ENCODE results near the gene RTN4R.
"Not testable (repeated sequence)": the region's sequence is repeated elsewhere in the genome, so short reads cannot be mapped to it uniquely, and the experiment has no call there.

Gene RTN4R

DNA sequence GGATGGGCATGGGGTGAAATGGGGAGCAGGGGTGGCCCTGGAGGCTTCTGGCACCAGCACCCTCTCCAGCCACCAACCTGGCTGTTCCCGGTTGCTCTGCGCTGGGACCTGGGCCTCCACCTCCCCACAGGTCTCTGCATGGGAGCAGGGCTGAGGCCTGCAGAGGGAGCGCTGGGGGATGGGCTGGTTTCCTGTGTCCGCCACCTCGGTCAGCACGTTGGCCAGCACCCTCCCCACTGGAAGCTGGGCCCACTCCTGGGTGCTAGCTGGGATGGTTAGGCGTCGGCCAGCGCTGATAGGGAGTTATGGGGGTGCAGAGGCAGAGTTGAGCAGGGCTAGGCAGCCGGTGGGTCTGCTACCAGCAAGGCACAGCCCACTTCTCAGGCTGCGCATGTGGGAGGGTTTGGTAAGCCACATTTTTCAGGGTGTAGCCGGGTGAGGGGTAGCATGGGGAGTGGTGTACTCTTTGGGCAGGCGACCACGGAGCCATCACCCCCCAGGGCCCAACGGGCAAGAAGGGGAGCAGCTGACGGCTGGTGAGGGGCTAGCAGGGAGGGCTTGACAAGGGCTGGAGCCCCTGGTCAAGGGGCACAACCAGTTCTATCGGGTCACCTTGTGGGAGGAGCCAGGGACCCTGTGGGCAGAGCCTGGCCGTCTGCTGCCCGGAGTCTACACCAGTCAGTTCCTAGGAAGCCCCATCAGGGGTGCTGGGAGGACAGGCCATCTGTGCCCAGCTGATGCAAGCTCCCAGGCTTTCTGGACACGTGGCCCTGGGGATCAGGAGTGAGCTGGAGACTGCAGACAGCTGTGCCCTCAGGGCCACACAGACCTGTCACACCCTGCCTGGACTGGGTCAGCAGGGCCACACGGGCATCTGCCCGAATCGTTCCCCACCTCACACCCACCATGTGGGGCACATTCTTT lies 2.3 kb upstream of the RTN4R start:
- not testable (repeated sequence) for DNase-seq

DNA sequence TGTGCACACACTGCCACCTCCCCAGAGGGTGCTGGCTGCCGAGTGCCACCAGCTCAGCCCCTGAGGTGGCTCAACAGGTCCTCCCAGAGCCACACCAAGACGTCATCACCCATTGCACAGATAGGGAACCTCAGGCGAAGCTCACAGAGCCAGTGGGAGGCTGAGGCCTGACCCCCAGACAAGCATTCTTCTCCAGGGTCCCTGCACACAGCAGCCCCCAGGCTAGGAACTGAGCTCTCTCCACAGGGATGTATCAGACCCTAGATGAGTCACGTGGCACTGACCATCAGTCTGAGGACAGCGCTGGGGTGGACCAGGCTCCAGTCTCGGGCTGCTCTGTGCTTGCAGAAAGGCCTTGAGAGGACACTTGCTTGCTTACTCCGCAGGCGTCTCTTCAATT lies 1.6 kb upstream of the RTN4R start:
- DNase-seq: not testable (repeated sequence)

DNA sequence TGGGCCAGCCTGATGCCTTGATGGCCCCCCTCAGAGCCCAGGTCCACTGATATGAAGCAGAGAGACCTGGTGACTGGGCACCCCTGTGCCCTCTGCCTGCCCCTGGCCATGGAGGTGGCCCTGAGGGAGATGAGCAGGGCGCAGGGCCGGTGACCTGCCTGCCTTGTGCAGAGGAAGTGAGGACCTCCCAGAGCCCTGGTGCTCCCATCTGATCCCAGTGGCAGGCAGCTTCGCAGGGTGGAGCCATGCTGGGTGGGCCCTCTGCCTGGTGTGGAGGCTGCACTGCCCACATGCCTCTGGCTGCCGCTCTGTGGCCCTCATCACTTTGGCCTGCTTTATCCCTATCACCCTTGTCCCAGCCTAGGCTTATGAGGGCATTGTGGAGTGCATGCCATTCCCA lies 1.1 kb upstream of the RTN4R start:
- DNase-seq: not testable (repeated sequence)

DNA sequence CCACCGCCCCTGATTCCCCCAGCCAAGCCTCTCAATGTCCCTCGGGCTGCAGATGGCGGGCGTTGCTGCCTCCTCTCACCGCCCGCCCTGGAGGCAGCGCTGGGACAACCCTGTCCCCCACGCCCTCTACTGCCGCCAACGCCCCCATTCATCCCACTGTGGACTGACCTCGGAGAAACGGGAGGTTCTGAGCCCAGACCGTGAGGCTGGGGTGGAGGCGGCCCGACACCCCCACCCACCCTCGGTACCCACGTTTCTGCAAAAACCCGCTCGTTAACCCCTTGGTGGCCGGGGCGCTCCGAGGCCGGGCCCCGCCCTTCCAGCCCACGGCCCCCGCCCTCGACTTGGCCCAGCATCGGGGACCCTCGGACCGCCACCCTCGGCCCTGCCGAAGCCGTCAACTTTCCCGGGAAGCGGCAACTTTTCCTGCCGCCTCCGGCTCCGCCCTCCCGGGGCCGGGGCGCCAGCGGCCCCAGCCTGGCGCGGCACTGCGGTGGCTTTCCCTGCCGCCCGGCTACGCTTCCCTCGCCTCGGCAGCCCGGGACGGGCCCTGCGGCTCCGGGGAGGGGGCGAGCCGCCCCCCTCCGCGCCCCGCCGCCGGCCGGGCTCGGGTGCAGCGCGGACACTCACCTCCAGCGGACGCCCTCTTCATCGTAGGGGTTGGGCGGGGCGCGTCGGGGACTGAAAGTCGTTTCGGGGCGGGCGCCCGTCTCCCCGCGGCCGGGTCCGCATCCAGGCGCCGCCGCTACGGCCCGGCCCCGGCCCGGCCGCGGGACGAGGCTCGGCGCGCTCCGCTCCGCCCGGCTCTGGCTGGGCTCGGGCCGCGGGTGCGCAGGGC lies 458 bp downstream of the RTN4R start:
- DNase-seq: no peak

DNA sequence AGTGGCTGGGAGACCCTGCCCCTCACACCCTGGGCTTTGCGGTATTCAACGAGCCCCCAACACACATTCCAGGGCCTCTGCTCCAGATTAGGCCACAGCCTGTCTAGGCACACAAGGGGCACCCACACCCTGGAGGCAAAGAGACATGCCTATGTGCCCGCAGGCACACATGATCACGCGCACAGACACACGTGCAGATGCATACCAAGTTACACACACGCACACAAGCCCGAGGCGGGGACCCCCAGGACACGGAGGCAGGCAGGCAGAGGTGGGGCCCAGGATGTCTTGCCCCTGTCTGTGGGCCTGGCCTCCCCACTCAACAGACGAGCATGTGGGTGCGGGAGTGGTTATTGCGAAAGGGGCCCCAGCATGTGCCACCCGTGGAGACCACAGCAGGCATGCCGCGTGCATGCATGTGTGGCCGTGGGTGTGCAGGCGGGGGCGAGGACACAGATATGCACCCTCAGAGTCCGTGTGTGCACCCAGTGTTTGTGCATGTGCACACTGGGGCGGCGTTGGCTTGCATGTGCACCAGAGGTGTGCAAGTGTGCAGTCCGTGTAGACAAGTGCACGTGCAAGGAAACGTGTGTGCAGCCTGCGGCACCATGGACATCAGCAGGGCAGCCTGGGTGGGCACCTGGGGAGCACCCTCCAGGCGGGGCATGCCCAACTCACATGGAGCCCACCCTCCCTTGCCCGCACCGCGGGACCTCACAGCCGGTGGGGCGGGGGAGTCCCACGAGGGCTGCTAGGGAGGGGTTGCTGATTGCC lies 1.3 kb downstream of the RTN4R start:
- DNase-seq: not testable (repeated sequence)

DNA sequence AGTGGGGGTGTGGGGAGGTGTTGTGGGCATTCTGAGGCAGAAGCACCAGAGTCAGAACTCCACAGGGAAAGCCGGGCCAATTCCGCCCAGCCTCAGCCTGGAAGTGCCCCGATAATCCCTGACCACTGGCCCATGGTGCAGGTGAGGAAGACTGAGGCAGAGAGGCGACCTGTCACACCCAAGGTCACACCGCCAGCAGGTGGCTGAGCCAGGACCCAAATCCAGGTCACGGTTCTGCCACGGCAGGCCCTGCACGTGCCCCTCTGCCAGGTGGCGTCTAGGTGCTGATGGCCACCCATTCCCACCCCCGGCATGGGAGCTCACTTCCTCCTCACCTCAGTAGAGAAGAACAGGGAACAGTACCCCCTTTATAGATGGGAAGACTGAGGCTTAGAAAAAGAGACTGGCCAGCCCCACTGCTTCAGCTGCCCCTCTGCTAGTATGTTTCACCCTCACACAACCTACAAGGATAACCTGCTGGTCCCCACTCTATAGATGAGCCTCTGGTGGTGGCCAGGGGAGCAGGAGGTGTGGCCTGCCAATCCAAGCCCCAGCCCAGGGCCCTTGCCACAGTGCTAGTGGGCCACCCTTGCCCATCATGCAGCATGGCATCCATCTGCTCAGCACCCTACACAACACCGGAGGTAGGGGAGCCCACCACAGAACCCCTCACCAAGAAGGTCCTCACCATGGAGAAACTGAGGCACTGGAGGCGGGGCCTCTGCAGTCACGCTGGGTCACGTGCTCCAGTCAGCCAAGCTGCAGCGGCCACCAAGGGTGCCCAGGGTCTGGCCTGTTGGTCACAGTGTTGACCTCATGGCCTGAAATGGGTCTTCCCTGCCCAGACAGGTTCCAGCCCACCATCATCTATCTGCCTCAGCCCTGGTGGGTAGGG lies 2.1 kb downstream of the RTN4R start:
- not testable (repeated sequence) for DNase-seq

DNA sequence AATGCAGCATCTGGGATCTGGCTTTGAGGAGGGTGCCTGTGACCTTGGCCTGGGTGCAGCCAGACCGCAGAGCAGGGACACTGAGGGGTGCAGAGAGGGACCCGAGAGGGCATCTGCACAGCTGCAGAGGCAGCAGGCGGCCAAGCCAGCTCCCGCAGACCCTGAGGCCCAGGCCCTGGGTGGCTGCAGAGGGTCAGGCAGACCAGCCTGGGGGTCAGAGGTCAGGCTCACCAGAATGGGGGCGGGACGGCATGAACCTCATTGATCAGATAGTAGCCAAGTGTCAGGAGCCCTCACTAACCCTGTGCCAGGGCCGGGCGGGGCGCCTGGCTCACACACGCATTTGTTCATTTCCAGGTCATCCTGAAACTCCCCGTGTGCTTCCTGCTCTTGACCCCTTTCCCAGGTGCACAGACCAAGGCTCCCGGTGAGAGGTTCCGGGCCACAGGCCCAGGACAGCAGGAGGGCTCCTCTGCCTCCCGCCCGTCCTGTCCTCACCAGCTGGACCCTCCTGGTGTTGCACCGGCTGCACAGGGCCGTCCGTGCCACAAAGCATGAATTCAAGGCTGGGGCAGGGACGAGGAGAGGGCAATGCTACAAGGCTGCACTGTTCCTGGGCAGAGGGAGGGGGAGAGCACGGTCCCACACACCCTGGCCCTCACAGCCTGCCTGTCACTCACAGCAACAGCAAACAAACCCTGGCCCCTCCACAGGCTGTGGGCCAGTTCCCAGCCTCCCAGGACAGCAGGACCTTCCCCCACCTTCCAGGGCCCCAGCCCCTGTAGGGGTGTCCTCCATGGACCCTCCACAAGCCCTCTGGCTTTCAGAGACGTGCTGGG lies 3.3 kb downstream of the RTN4R start:
- DNase-seq: no peak

DNA sequence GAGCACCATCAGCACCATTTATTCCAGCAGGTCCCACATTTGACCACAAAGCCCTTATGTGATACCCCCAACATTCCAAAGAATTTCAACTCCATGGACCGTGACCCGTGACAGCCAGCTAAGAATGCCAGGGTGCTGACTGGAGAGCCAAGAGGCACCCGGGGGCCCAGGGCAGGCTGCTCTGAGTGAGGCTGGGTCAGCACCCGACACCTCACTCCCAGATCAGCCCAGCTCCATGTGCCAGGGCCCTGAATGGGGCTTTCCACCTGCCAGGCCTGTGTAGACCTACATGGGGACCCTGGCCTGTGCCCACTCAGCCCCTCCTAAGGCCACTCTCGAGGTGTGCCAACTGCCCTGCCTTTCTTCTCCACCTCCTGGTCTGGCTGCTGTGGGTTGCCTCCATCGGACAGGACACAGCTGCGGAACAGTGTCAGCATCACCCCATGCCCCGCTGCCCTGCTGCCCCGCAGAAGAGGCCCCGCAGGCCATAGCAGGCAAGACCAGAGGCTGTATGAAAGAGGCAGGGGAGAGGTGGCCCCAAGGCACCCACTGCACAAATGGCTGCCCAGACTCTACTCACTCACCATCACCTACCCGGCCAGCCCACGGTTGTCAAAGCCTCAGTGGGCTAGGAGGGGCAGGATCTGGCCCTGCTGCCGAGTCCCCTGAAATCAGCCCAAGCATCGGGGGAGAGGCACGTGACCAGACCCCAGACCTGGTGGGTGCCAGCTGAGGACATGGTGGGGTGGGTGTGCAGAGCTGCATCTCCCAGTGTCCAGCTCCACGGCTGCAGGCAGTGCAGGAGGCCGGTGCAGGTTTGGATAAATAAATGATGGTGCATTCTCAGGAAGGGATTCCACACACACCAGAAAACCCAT lies 4.5 kb downstream of the RTN4R start:
- DNase-seq: not testable (repeated sequence)

DNA sequence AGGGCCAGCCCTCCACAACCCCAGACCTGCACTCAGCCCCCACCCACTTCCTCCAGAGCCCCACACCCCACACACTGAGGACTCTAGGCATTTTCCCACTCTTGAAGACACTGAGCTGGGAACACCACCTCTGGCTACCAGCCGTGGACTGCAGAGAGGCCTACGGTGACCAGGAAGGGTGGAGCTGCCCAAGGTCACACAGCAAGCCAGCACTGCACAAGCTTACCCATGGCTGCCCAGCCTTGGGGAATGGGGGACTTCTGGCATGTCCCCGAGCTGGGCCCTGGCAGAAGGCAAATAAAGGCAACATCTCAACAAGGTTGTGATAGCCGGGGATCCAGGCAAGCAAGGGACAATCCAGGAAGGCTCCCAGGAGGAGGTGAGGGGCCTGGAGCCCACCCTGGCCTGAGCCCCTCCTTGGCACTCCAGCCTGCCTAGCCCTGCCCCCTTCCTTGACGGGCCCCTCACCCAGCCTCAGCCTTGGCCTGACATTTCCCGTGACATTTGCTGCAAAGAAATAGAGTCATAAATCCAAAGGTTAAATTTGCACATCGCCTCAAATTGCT lies 5.5 kb downstream of the RTN4R start:
- DNase-seq: no peak

DNA sequence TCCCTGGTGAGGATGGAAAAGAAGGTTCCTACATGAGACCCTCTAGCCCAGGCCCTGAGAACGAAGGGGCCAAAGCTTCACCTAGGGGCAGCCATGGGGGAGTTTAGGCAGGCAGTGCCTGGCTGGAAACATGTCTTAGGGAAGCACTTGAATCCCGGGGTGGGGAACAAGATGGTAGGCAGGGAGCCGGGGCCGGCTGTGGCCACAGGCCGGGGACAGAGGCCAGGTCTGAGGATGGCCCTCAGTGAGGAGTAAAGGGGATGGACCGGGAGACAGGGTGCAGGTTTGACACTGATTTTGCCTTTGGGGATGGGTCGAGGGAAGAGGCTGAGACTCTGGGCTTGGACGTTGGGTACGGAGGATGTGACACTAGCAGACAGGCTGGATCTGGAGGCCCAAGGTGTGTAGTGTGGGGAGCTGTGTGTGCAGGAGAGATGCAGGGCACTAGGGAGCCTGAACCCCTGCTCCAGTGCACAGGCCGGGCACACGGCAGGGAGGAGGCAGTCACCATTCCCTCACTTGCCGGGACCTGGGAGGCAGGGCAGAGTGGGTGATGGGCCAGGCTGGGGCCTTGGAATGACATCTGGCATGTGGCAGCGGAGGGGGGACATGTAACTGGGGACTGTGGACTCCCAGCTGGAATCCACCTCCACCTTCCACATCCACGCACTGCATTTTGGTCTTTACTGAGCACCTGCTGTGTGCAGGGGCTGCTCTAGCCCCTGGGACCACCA lies 6.1 kb downstream of the RTN4R start:
- no peak for DNase-seq

DNA sequence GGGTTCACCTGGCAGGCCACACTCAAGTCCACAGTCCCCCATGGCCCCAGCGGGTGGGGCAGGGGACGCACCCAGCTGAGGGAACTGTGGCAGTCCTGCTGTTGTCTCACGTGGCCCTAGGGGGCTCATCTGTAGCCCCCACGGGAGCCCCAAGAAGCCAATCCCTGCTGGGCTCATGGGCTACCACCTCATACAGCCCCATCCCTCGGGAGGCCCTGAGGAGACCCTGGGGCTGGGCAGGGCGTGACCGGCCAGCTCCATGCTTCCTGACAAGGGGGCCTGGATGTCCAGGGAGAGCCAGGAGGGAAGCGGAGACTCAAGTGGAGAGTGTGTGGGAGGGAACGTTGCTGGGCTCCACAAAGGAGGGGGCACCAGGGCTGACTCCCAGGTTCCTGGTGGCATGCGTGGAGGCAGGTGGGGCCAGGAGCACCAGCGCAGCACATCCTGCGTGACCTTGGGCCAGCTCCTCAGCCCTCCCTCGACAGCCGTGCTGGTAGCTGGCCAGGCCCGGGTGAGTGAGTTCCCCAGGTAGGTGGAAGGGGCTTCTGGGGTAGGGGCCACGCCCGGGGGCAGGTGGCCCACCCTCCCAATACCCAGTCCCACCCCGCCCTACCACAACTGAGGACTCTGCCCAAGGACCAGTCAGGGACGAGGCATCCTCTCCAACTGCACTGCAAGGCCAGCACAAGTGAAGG lies 7.9 kb downstream of the RTN4R start:
- no peak for DNase-seq

DNA sequence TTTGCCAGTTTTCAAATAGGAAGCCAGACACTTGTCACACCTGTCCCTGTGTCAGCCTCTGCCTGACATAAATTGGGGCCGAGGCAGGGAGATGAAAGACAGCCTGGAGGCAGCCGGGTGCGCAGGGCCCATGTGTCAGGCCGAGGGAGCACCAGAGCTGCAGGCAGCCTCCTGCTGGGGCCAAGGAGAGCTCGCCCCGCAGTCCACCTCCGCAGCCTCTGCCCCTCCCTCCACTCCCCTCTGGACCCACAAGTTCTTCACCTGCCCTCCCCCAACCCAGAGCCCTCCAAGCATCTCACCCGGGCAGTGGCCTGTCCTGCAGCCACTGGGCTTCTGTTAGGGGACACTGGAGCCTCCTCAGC lies 8.8 kb downstream of the RTN4R start:
- DNase-seq: no peak

DNA sequence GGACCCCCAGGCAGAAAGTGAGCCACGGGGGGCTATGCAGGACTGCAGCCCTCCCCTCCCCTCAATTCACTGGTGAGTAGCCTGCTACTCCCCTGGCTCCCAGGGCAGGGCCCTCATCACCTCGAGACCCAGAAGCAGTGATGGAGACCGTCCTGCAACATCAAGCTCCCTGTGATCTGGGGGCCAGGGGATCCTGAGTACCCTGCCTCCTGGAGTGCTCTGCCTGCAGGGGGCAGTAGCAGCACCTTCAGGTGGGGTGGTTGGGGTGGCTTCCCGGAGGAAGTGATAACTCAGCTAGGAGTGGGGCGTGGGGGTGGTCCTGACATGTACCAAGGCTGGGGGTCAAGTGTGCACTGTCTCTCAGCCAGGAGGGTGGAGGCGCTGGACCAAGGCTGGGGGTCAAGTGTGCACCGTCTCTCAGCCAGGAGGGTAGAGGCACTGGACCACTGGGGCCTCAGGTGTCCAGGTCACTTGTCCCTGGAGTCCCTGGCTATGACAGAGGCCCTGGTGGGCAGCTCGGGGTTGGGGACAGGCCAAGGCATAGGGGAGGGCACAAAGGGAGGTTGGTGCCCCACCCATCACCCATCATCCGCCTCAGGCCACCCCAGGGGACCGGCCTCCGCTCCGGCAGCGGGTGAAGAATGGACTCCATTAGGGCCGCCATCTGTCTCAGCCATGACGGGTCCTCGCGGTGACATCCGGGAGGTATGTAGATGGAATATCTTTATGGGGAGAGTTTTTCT lies 9.4 kb downstream of the RTN4R start:
- DNase-seq: peak; percentile 28

DNA sequence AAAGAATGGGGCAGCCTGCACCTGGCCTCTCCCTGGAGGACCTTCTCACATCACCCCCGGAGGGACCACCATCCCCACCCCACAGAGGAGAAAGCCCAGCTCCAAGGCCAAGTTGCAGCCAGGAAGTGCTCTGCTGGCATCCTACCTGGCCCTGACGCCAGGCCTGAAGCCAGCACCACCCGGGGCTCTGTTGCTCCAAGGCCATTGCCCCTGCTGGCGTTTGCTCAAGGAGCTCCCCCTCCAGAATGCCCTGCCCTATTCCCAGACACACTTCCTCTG lies 10.2 kb downstream of the RTN4R start:
- DNase-seq: no peak

DNA sequence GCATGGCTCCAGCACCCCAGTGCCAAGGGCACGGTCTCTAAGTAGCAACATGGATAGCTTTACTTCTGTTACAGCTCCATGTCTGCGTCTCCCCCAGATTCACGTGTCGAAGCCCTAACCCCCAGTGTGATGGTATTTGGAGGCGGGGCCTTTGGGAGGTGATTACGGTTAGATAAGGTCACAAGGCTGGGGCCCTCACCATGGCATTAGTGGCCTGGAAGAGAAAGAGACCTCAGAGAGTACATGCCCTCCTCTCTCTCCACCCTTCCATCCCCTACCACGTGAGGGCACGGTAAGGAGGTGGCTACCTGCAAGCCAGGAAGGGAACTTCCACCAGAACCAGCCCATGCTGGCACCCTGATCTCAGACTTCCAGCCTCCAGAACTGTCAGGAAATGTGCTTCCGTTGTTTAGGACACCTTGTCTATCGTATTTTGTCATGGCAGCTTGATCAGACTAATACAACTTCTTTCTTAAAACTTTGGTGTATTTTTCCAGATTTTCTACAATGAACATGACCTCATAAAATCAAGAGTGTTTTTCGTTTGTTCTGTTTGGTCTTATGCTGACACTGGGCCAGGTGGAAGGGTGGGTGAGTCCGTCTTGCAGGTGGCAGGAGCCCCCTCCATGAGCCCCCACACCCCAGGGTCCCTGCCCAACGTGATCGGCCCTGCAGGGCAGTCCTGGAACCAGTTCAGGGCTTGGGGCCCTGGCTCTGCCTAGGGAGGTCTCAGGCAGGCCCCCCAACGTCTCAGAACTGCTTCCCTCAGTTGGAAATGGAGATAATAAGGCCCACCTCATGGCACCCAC lies 10.7 kb downstream of the RTN4R start:
- no peak for DNase-seq

DNA sequence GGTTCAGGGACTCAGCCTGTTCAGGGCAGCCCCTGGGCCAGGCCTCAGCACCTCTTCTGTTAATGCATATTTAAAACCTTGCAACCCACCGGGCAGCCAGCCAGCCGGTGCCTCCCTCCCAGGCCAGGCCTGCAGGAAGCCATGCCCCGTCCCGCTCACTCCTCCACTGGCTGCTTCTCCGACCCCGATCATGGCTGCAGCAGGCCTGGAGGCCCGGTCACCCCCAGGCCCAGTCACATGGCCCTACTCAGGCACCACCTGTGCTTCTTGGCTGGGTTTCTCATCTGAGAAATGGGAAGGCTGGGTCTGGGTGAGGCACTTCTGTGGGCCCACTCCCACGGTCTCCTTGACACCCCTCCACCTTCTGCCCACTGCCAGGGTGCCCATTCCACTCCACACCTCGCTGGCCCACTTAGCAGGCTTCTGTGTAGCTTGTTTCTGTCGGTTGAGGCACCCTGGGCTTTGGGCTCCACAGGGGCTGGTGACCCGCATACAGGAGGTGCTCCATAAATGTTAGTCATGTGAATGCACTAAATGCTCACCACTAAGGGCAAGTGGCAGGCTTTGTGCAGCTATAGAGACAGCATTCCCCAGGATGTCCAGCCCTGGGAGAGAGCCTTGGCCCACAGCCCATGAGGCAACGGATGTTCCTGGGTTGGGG lies 11.4 kb downstream of the RTN4R start:
- DNase-seq: no peak
